HG02970 (cell line): ENCODE data around the gene TUT1.
"Not testable (repeated sequence)": the region's sequence is repeated elsewhere in the genome, so short reads cannot be mapped to it uniquely, and the experiment has no call there.

ENCODE experiments used
- ATAC-seq: cut with Tn5 transposase; IDR thresholded peaks from one replicate; pipeline ENCODE4 v1.9.1; 2021; ENCODE audit warnings: mild to moderate bottlenecking, moderate library complexity, moderate number of reproducible peaks; ENCODE audit not compliant: unreplicated experiment, low FRiP score

The TUT1 gene

DNA sequence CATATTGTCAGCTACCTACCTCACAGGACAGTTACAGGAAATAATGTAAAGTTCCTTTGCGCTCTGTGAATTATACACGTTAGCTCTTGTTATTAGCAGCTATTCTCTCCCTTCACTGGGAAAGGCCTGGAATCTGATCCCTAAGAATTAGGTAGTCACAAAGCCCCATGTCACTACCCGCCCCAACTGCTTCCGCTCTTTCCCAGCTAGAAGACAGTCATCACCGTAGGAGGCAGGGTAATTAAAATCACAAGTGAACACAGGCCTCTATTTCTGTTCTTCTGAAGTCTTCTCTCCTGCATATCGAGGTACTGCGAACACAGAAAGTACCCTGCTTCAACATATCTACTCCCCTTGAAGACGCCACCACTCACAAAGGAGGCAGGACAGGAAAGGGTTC lies 32.1 kb downstream of the TUT1 start:
- no peak for ATAC-seq

DNA sequence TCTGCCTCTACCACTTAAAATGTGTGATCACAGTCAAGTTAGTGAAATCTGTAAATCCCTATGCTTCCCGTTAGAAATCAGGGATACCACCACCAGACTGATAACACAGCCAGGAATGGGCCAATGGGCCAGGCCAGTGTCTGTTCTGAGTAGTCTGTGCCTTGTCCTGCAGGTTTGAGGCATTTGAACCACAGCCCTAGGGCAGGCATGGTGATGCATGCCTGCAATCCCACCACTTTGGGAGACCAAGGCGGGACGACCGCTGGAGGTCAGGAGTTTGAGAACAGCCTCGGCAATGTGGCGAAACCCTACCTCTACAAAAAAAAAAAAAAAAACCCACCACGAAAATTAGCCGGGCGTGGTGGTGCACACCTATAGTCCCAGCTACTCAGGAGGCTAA lies 32.7 kb downstream of the TUT1 start:
- no peak for ATAC-seq

- no peak for ATAC-seq
Observed at GRCh38 chr11:62556875-62557631, 34.3 kb downstream of the TUT1 start.

GRCh38 chr11:62556108-62556874 lies 35.0 kb downstream of the TUT1 start:
- ATAC-seq, result no peak

DNA sequence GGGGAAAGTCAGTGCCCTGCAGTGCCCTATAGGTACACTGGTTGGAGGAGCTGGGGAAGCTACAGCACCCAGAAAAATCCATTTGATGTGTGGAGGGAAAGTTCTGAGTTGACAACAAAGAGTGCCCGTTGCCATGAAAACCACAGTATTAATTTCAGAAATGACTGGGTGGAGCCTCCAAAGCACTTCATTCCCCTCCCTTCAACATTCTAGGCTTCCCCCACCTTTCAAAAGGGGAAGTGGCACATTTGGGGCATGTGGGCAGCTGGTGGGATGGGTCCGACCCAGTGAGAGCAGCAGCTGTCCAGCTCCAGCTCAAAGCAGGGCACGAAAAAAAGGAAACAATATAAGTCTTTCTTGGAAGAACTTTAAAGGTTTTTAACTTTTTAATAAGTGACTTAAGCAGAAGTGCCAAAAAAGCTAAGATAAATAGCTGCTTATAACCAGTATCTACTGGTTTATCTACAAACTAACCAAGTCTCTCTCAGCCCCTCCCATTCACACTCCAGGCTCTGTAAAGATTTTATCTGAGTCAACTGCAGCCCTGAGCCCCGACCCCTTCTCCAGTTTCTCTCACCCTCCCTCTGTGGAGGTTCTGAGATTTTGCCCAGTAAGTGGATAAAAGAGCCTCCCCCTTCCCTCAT lies 35.7 kb downstream of the TUT1 start:
- no peak for ATAC-seq

- no peak for ATAC-seq
Observed at GRCh38 chr11:62554387-62555167, 36.7 kb downstream of the TUT1 start.

- ATAC-seq, result no peak
Observed at GRCh38 chr11:62553839-62554361, 37.4 kb downstream of the TUT1 start.

- no peak for ATAC-seq
Observed at GRCh38 chr11:62553080-62553838, 38.1 kb downstream of the TUT1 start.

GRCh38 chr11:62552485-62553079 lies 38.7 kb downstream of the TUT1 start:
- ATAC-seq, result no peak

DNA sequence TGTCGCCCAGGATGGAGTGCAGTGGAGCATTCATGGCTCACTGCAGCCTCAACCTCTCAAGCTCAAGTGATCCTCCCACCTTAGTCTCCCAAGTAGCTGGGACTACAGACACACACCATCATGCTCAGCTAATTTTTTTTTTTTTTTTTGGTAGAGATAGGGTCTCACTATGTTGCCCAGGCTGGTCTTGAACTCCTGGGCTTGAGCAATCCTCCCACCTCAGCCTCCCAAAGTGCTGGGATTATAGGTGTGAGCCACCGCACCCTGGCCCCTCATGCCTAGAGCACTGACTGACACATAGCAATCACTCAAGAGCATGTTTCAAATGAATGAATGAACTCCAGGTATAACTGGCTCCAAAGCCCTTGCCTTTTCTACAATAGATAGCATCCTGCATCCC lies 40.8 kb downstream of the TUT1 start:
- not testable (repeated sequence) for ATAC-seq

DNA sequence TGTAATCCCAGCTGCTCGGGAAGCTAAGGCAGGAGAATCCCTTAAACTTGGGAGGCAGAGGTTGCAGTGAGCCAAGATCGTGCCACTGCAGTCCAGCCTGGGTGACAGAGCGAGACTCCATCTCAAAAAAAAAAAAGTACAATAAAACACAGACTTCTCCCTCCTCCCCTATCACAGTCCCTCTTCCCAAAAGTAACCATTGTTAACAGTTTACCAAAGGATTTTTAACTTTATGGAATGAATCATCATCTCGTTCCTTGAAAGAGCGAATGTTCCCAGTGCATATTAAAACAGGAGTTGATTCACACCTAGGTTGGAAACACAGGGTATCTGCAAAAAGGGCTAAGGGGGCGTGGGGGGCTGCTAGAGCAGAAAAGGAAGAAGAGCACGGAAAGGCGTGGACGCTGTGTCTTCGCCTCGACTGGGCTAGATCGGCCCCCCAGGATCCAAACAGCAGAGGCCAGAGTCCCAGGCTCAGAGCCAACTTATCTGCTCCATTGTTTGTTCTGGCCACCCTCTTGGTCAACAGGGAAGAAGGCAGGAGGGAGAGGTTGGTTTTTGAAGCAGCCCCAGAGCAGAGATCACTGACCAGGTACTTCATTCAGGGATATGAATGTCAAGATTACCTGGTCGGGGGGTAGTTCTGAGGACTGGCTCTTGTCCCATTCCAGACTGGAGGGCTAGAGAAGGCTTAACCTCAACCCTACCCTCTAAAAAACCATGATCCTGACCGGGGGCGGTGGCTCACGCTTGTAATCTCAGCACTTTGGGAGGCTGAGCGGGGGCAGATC lies 42.6 kb downstream of the TUT1 start:
- ATAC-seq, result no peak

- ATAC-seq, result no peak
Observed at GRCh38 chr11:62547691-62548281, 43.5 kb downstream of the TUT1 start.

- ATAC-seq, result no peak
Observed at GRCh38 chr11:62546929-62547625, 44.2 kb downstream of the TUT1 start.

GRCh38 chr11:62546244-62546928 lies 44.9 kb downstream of the TUT1 start, which contains the start of gene AHNAK:
AHNAK (minus strand) TSS chr11:62546806; CDS start chr11:62536098, 10,708 bp downstream.
- ATAC-seq, result no peak

GRCh38 chr11:62545437-62546243 lies 45.7 kb downstream of the TUT1 start:
- no peak for ATAC-seq
